Gastrocnemius medialis (tissue), 4 donors: ENCODE measurements around the gene TIPARP.

Experiments
- CTCF ChIP-seq, 5 experiments: fragments of 450-650 bp in 3 of 5; fragments of 200-600 bp in 2 of 5; sonication (generic) in 2 of 5; IDR thresholded peaks in 4 of 5; conservative IDR thresholded peaks in 1 of 5; 1 replicate in 4 of 5; 2 replicates in 1 of 5; pipeline ENCODE4 v1.5.1; 2016 to 2019; ENCODE audit warnings: antibody characterized with exemption in 5 of 5, mild to moderate bottlenecking in 3 of 5, moderate library complexity in 3 of 5
- POLR2A ChIP-seq, 2 donors: fragments of 450-650 bp; IDR thresholded peaks; one replicate each; pipeline ENCODE4 v1.6.1; 2017; ENCODE audit warnings: antibody characterized with exemption in 2 of 2, mild to moderate bottlenecking in 2 of 2, moderate library complexity in 2 of 2

- TF ChIP-seq CTCF (IDR thresholded peaks at IDR 0.05 in 4 of 5, conservative IDR thresholded peaks at IDR 0.05 in 1 of 5) (no peak), POLR2A (IDR thresholded peaks at IDR 0.05) (no peak)
These were observed 19.6 kb upstream of the TIPARP start for GRCh38 chr3:156654834-156655233.
